Sigmoid colon (tissue), 7 donors: ENCODE results near the gene CCL3. TPM values are rescaled to one million over a fixed set of nuclear protein-coding genes. Genes with fewer than 3 reads are reported as not detected.
"Not testable (repeated sequence)": the region's sequence is repeated elsewhere in the genome, so short reads cannot be mapped to it uniquely, and the experiment has no call there.

Experiments
- DNase-seq: peaks from one replicate; pipeline ENCODE4 v3.0.0-alpha.2; 2019
- H3K27ac ChIP-seq, 4 donors: fragments of 200-600 bp; sonication (generic); one replicate each; pipeline ENCODE4 v1.5.1; 2016 to 2019; ENCODE audit warnings: mild to moderate bottlenecking in 1 of 4
- H3K27me3 ChIP-seq, 3 donors: fragments of 200-600 bp; sonication (generic); one replicate each; pipeline ENCODE4 v1.5.1; 2019; ENCODE audit warnings: mild to moderate bottlenecking in 1 of 3
- H3K36me3 ChIP-seq, 4 donors: fragments of 200-600 bp; sonication (generic); one replicate each; pipeline ENCODE4 v1.5.1; 2016 to 2019
- H3K4me1 ChIP-seq, 4 donors: fragments of 200-600 bp; sonication (generic); one replicate each; pipeline ENCODE4 v1.5.1; 2017 to 2019
- H3K4me3 ChIP-seq, 4 donors: fragments of 200-600 bp; sonication (generic); one replicate each; pipeline ENCODE4 v1.5.1; 2017 to 2019; ENCODE audit warnings: mild to moderate bottlenecking in 2 of 4, moderate library complexity in 1 of 4
- H3K9me3 ChIP-seq, 4 donors: fragments of 200-600 bp in 3 of 4; sonication (generic) in 3 of 4; one replicate each; pipeline versions ENCODE4 v1.5.1 to v1.6.1; 2013 to 2019
- CTCF ChIP-seq, 4 experiments: fragments of 450-650 bp in 3 of 4; fragments of 200-600 bp in 1 of 4; IDR thresholded peaks; one replicate each; pipeline ENCODE4 v1.5.1; 2016 to 2019; ENCODE audit warnings: antibody characterized with exemption in 4 of 4, mild to moderate bottlenecking in 3 of 4, moderate library complexity in 2 of 4
- EP300 ChIP-seq, 4 donors: sonication (generic); formaldehyde crosslinking; IDR thresholded peaks; one replicate each; pipeline ENCODE4 v1.6.1; 2017; ENCODE audit warnings: antibody characterized with exemption in 4 of 4
- POLR2A ChIP-seq, 2 donors: fragments of 450-650 bp; IDR thresholded peaks; one replicate each; pipeline ENCODE4 v1.6.1; 2016; ENCODE audit warnings: antibody characterized with exemption in 2 of 2, mild to moderate bottlenecking in 2 of 2, moderate library complexity in 2 of 2
- POLR2AphosphoS5 ChIP-seq, 4 donors: sonication (generic); formaldehyde crosslinking; IDR thresholded peaks; one replicate each; pipeline ENCODE4 v1.6.1; 2017; ENCODE audit warnings: antibody characterized with exemption in 4 of 4
- WGBS, 2 donors: extraction: QIAGEN DNeasy Blood & Tissue Kit; methylation state at CpG; one replicate each; pipeline ENCODE4 v1.1.7; 2013; 5-methylcytosine and 5-hydroxymethylcytosine counted together
- intact Hi-C: fragments of 100-400 bp; cut with DNase I; formaldehyde crosslinking; loops from one replicate; pipeline ENCODE4 v1.15.1; 2023
- polyA plus RNA-seq, 3 donors: library from polyadenylated mRNA; stranded (reverse); fragments of 200-250 nt; gene quantifications; one replicate each; pipeline ENCODE4 v1.2.3, GENCODE V29; 2013
- total RNA-seq, 4 donors: library from RNA; depleted of rRNA; stranded (reverse); fragments of >200 nt; gene quantifications; one replicate each; pipeline ENCODE4 v1.1.0, GENCODE V29; 2016
- donor health status: healthy with polysubstance abuse.
- donor health status: Bipolar disorder and iron deficiency.
- donor health status: healthy.

The CCL3 gene
- total and polyA plus RNA-seq, 7 donors, result 1.2 to 22.4 (median 3.0) TPM; not detected in 1

GRCh38 chr17:36117505-36118382 lies 27.8 kb upstream of the CCL3 start:
- intact Hi-C loops, result no loop called here
- 12 to 34% methylated on average over 5 of the region's 5 CpGs for WGBS, 2 donors
- no peak for DNase-seq
- H3K27ac ChIP-seq, result no peak overlapping the region
- H3K4me3 ChIP-seq, result no peak overlapping the region
- H3K4me1 ChIP-seq, result no peaks in the 10 kb centered on the region
- no peaks in the 10 kb centered on the region for H3K36me3 ChIP-seq
- no peak for TF ChIP-seq POLR2AphosphoS5 (IDR thresholded peaks at IDR 0.05)
- TF ChIP-seq EP300 (IDR thresholded peaks at IDR 0.05), result no peak
- TF ChIP-seq CTCF (IDR thresholded peaks at IDR 0.05), result no peak
- no peak for TF ChIP-seq POLR2A (IDR thresholded peaks at IDR 0.05)
- no peaks in the 10 kb centered on the region for H3K9me3 ChIP-seq
- no peaks in the 10 kb centered on the region for H3K27me3 ChIP-seq

DNA sequence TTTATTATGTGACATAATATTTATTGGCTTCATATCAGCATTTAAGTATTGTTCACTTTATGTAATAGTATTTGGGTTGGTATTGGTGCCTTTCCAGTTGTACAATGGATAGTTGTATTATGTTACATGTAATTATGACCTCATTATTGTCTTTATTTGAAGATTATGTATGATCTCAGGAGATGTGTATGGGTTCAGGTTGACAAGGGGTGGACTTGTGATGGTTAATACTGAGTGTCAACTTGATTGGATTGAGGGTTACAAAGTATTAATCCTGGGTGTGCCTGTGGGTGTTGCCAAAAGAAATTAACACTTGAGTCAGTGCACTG lies 25.7 kb upstream of the CCL3 start:
- H3K9me3 ChIP-seq, H3K4me3 ChIP-seq, H3K4me1 ChIP-seq, intact Hi-C loops, DNase-seq, H3K27ac ChIP-seq, H3K36me3 ChIP-seq, H3K27me3 ChIP-seq: not testable (repeated sequence)

- H3K36me3 ChIP-seq, DNase-seq, H3K27ac ChIP-seq, H3K4me1 ChIP-seq, H3K4me3 ChIP-seq, intact Hi-C loops, H3K9me3 ChIP-seq, H3K27me3 ChIP-seq: not testable (repeated sequence)
- whole genome bisulfite sequencing, 2 donors, result 91 to 96% methylated on average over 5 of the region's 5 CpGs
Observed at GRCh38 chr17:36114971-36115648, 25.2 kb upstream of the CCL3 start.

DNA sequence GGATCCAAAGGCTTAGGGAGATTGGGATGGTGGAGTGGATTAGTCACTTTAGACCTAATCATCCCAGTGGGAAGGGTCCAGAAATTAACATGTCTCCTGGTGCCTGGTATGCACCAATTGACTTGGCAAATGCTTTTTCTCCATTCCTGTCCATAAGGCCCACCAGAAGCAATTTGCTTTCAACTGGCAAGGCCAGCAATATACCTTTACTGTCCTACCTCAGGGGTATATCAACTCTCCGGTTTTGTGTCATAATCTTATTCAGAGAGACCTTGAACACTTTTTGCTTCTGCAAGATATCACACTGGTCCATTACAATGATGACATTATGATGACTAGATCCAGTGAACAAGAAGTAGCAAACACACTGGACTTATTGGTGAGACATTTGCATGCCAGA lies 23.2 kb upstream of the CCL3 start:
- intact Hi-C loops, H3K4me3 ChIP-seq, H3K9me3 ChIP-seq, DNase-seq, H3K4me1 ChIP-seq, H3K27me3 ChIP-seq, H3K27ac ChIP-seq, H3K36me3 ChIP-seq: not testable (repeated sequence)
- WGBS, 2 donors, result 83 to 92% methylated on average over 1 of the region's 1 CpG

DNA sequence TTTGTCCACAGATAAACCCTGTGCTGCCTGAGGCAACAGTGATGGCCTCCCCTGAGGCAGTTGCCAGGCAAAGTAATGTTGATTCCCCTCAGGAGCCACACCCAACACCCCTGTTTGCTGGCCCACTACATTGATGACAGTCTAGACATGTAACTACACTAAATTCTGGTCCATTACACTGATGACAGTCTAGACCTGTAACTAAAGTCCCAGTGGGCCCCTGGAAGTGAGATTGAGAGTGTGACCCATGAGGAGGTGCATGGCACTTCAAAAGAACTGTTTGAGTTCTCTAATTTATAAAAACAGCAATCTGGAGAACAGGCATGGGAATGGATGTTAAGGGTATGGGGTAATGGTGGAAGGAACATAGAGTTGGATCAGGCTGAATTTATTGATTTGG lies 22.6 kb upstream of the CCL3 start:
- intact Hi-C loops, result no loop called here
- Histone ChIP-seq H3K4me1 (no peaks in the 10 kb centered on the region), H3K9me3 (no peaks in the 10 kb centered on the region), H3K36me3 (no peaks in the 10 kb centered on the region), H3K27ac (no peak overlapping the region), H3K27me3 (no peaks in the 10 kb centered on the region), H3K4me3 (no peak overlapping the region)
- no peak for DNase-seq
- TF ChIP-seq EP300 (IDR thresholded peaks at IDR 0.05) (no peak), POLR2AphosphoS5 (IDR thresholded peaks at IDR 0.05) (no peak), CTCF (IDR thresholded peaks at IDR 0.05) (no peak), POLR2A (IDR thresholded peaks at IDR 0.05) (no peak)

DNA sequence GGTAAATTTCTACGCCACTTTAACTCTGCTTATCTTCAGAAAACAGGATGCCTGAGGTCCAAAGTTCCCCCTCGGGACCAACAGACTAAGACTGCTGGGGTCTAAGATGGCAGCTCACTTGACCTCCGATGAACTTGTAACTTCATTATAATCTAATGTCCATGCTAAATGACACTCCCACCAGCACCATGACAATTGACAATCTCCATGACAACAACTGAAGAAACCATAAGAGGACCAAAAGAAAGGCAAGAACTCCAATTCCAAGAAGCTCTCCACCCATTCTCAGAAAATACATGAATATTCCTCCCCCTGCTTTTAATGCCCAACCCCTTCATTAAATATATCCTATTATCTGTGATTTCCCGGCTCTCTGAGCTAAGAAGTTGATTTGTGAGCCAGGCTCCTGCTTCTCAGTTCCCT lies 21.1 kb upstream of the CCL3 start:
- 84 to 95% methylated on average over 4 of the region's 4 CpGs for WGBS, 2 donors
- no peaks in the 10 kb centered on the region for H3K36me3 ChIP-seq
- no peaks in the 10 kb centered on the region for H3K4me1 ChIP-seq
- H3K27me3 ChIP-seq, result no peaks in the 10 kb centered on the region
- intact Hi-C loops, result no loop called here
- no peak overlapping the region for H3K4me3 ChIP-seq
- TF ChIP-seq CTCF (IDR thresholded peaks at IDR 0.05) (no peak), POLR2AphosphoS5 (IDR thresholded peaks at IDR 0.05) (no peak), POLR2A (IDR thresholded peaks at IDR 0.05) (no peak), EP300 (IDR thresholded peaks at IDR 0.05) (no peak)
- H3K27ac ChIP-seq, result no peak overlapping the region
- H3K9me3 ChIP-seq, result no peaks in the 10 kb centered on the region
- no peak for DNase-seq

DNA sequence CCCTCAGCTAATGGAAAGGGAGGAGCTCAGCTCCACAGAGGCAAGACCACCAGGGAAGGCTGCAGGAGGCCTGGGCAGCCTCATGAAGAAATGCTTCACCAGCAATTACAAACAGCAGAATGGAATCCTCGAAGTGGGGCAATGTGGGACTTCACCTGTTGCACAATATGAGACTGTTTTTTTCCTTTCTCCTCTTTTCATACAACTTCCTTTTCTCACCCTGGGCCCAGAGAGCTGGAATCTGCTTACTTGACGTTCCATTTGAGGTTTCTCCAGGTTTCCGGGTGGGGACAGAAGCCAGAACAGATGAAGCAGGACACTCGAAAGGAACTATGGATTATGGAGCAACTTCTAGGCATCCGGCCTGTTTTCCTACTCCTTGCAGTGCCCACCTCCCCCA lies 18.3 kb upstream of the CCL3 start:
- H3K4me3 ChIP-seq, intact Hi-C loops: not testable (repeated sequence)
- 76 to 86% methylated on average over 5 of the region's 5 CpGs for WGBS, 2 donors

More for the DNA sequence above, 18.3 kb upstream of the CCL3 start:
- H3K9me3 ChIP-seq, H3K4me1 ChIP-seq, H3K27me3 ChIP-seq, H3K27ac ChIP-seq, H3K36me3 ChIP-seq, DNase-seq: not testable (repeated sequence)
